ENCODE results near the gene PRPH.
A peak's percentile ranks its signal among the peaks of the same experiment; 100 is the strongest.

PRPH gene

DNA sequence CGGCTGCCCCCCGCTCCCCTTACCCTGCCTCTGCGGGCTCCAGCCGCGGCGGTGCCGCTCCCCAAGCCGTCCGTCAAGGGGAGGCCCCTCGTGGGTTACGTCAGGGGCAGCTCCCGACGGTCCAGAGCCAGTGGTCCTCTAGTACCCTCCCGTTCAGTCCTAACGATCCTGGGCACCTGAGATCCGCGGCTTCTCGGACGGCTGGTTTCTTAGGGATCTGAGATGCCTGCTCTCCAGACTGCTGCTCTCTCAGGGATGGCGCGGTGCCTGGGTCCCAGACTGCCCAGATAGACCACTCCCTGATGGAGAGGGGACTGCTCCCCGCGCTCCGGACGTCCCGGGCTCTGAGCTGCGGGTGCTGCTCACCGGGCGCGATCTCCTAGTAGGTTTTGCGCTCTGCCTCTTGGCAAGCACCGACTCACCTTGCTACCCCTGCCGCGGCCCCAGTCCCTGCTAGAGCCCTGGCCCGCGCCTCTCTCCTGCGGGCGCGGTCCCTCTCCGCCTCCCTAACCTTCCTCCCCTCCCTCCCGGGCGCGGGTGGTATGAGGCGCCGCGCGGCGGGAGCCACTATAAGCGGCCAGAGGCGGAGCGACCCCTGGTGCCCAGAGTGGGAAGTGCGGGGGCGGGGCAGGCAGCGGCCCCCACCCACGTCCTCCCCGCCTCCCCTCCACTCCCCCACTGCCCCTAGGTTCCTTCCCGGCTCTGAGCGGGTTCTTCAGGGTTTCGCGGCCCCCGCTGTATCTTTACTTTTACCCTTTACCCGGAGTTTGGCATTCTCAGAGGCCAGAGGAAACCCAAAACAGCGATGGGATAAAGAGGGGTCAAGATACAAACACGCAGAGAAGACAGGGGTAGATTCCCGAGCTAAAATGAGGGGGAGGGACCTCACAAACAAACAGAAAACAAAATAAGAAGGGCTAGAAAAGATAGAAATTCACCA is 42.0 kb downstream of the PRPH start, which contains the start of gene C1QL4:
Gene C1QL4 (minus strand): TSS at position 544 of the 940 bp plus-strand sequence. CDS start 711 bp downstream, outside the sequence.
- DNase-seq (ENCODE audit: low read depth) = peak; percentile 64
- TF ChIP-seq CTCF (conservative IDR thresholded peaks at IDR 0.05; ENCODE audit: low read depth, low read length) = peak; percentile 78
- H3K4me3 ChIP-seq (ENCODE audit: low read depth, low read length) = peak within 1 kb of the TSS; percentile 43

- DNase-seq (ENCODE audit: low read depth) = no peak
- H3K4me3 ChIP-seq (ENCODE audit: low read depth, low read length) = no peak overlapping the region
- TF ChIP-seq CTCF (conservative IDR thresholded peaks at IDR 0.05; ENCODE audit: low read depth, low read length) = no peak
Observed at GRCh38 chr12:49338830-49339463, 44.0 kb downstream of the PRPH start.

GRCh38 chr12:49339464-49339861 is 44.5 kb downstream of the PRPH start:
- no peak for DNase-seq (ENCODE audit: low read depth)
- TF ChIP-seq CTCF (conservative IDR thresholded peaks at IDR 0.05; ENCODE audit: low read depth, low read length) = no peak
- no peak overlapping the region for H3K4me3 ChIP-seq (ENCODE audit: low read depth, low read length)

GRCh38 chr12:49340095-49340870 is 45.3 kb downstream of the PRPH start:
- H3K4me3 ChIP-seq (ENCODE audit: low read depth, low read length) = no peak overlapping the region
- DNase-seq (ENCODE audit: low read depth) = no peak
- TF ChIP-seq CTCF (conservative IDR thresholded peaks at IDR 0.05; ENCODE audit: low read depth, low read length) = no peak

DNA sequence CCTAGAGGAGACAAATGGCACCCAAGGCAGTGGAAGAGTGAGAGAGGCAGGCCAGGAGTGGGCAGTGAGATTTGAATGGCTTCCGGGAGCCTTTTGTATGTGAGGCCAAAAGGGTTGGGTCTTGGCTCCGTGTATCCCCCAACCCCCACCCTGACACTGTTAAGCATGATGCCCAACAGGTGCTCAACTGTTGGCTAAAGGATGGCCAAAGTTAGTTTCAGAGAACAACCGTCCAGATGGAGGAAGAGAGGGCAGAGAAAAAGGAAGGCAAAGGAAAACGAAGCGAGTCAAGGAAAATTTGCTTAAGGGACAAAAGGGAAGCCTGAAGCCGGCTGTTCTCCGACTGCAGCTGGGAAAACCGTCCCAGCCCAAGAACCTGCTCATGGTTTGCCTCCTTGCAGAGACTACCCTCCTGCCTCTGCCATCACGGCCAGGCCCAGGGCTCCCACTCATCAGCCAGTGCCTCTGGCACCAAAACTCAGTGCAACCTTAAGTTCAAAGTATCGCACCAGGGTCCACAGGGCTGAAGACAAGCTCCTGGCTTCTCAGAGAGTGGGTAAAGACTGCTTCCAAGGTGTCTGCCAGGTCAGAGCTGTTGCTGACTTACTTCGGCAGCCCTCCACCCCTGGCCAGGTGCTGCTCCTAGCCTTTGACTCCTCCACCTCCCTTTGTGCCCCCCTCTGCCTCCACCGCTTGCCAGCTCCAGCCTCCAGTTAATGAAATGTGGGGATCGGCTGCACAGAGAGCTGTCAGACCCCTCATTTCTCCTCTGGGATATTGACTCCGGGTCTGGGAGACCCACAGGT is 46.2 kb downstream of the PRPH start:
- no peak for DNase-seq (ENCODE audit: low read depth)
- no peak overlapping the region for H3K4me3 ChIP-seq (ENCODE audit: low read depth, low read length)
- TF ChIP-seq CTCF (conservative IDR thresholded peaks at IDR 0.05; ENCODE audit: low read depth, low read length) = no peak

GRCh38 chr12:49341777-49342065 is 46.8 kb downstream of the PRPH start:
- no peak for DNase-seq (ENCODE audit: low read depth)
- H3K4me3 ChIP-seq (ENCODE audit: low read depth, low read length) = no peak overlapping the region
- no peak for TF ChIP-seq CTCF (conservative IDR thresholded peaks at IDR 0.05; ENCODE audit: low read depth, low read length)

All from choroid plexus epithelial cell (primary cell).